PFSK-1 (cell line): Measurements from ENCODE around the gene ADTRP.

Experiments
- POLR2AphosphoS5 ChIP-seq: IDR thresholded peaks from 2 replicates; pipeline ENCODE4 v1.6.1; 2012; ENCODE audit warnings: low read depth, mild to moderate bottlenecking, control low read depth, low read length, moderate library complexity
- REST ChIP-seq, 2 experiments: IDR thresholded peaks; 2 replicates each; pipeline versions ENCODE4 v1.6.1 to v1.8.0; 2011 to 2012; ENCODE audit warnings: low read depth in 2 of 2, low read length in 2 of 2, control low read depth in 1 of 2, inconsistent platforms in 1 of 2, mild to moderate bottlenecking in 1 of 2, moderate library complexity in 1 of 2; ENCODE audit not compliant: insufficient read depth in 1 of 2
- TAF1 ChIP-seq: IDR thresholded peaks from 2 replicates; pipeline ENCODE4 v1.6.1; 2012; ENCODE audit warnings: low read length, control low read depth, borderline replicate concordance; ENCODE audit not compliant: insufficient read depth

GRCh38 chr6:11711984-11712711, 66.5 kb downstream of the ADTRP start:
- TF ChIP-seq POLR2AphosphoS5: no peak
- TF ChIP-seq TAF1: no peak
- no peak for TF ChIP-seq REST (IDR thresholded peaks at IDR 0.05; ENCODE audit: insufficient read depth in 1 of 2, low read depth in 2 of 2, low read length in 2 of 2)
